A673 (cell line): ENCODE results near the gene FRMPD1. TPM values are rescaled to one million over a fixed set of nuclear protein-coding genes. Genes with fewer than 3 reads are reported as not detected.

Source experiments
- BruUV-seq: library from RNA; stranded (reverse); fragments of 400-500 nt; replicated peaks from 2 replicates; lab custom pipeline; 2021; lab: Mats Ljungman, UMichigan
- CTCF ChIA-PET: fragments of 300-600 bp; sonication (Branson Sonifier 250); formaldehyde crosslinking; loops from one replicate; lab custom pipeline; 2022; ENCODE audit warnings: antibody characterized with exemption; lab: Charles Lee
- POLR2A ChIA-PET: fragments of 300-600 bp; sonication (Branson Sonifier 250); formaldehyde crosslinking; loops from one replicate; lab custom pipeline; 2022; ENCODE audit warnings: antibody characterized with exemption; ENCODE audit not compliant: low non-redundant PET; lab: Charles Lee
- DNase-seq: peaks from one replicate; pipeline ENCODE4 v3.0.0-alpha.2; 2015; ENCODE audit warnings: low spot score
- H3K27ac ChIP-seq: fragments of 200-600 bp; sonication (generic); 2 replicates; pipeline ENCODE4 v1.5.1; 2016; ENCODE audit warnings: mixed run types, low read depth, mild to moderate bottlenecking, mixed read lengths, antibody characterized with exemption, low read length; ENCODE audit not compliant: poor library complexity, severe bottlenecking
- H3K27me3 ChIP-seq: fragments of 200-600 bp; sonication (generic); replicated peaks from 2 replicates; pipeline ENCODE4 v1.6.1; 2017; ENCODE audit warnings: mixed run types, low read depth, mild to moderate bottlenecking, mixed read lengths, antibody characterized with exemption, low read length; ENCODE audit not compliant: insufficient read depth, poor library complexity
- H3K36me3 ChIP-seq: fragments of 200-600 bp; sonication (generic); 2 replicates; pipeline ENCODE4 v1.6.1; 2016; ENCODE audit warnings: mixed run types, mild to moderate bottlenecking, mixed read lengths, antibody characterized with exemption, low read length; ENCODE audit not compliant: insufficient read depth, poor library complexity, severe bottlenecking
- H3K4me1 ChIP-seq: fragments of 200-600 bp; sonication (generic); 2 replicates; pipeline ENCODE4 v1.6.1; 2017; ENCODE audit warnings: mixed run types, mild to moderate bottlenecking, mixed read lengths, antibody characterized with exemption, low read length; ENCODE audit not compliant: insufficient read depth, poor library complexity, severe bottlenecking
- H3K4me3 ChIP-seq: fragments of 200-600 bp; sonication (generic); 2 replicates; pipeline ENCODE4 v1.5.1; 2016; ENCODE audit warnings: low read depth, mixed run types, mild to moderate bottlenecking, mixed read lengths, low read length; ENCODE audit not compliant: poor library complexity, severe bottlenecking
- H3K9me3 ChIP-seq: fragments of 200-600 bp; sonication (generic); 2 replicates; pipeline ENCODE4 v1.6.1; 2016; ENCODE audit warnings: mixed run types, low read depth, mild to moderate bottlenecking, mixed read lengths, antibody characterized with exemption, low read length; ENCODE audit not compliant: poor library complexity, severe bottlenecking
- EZH2 ChIP-seq: fragments of 200-600 bp; sonication (generic); IDR thresholded peaks from 2 replicates; pipeline ENCODE4 v1.6.1; 2017; ENCODE audit warnings: borderline replicate concordance, low read depth, mild to moderate bottlenecking, mixed read lengths, antibody characterized with exemption, low read length; ENCODE audit not compliant: poor library complexity, severe bottlenecking
- intact Hi-C: fragments of 100-400 bp; cut with micrococcal nuclease; formaldehyde crosslinking; loops from one replicate; pipeline ENCODE4 v1.10.0; 2022; ENCODE audit not compliant: unreplicated experiment
- total RNA-seq: library from RNA; stranded (reverse); gene quantifications from 2 replicates; pipeline ENCODE4 v1.2.3, GENCODE V29; 2021
- TF ChIP-seq, protein P1 (sequence below): fragments of 300-800, 200-600 bp; sonication (generic); conservative IDR thresholded peaks from 2 replicates; pipeline ENCODE4 v1.5.1; 2017; ENCODE audit warnings: low read depth, mild to moderate bottlenecking, antibody characterized with exemption, low read length, moderate library complexity, mixed read lengths

FRMPD1 gene
- total RNA-seq, 1 experiment from 2014 or later: not detected

- no peak for TF ChIP-seq EZH2
- TF ChIP-seq, protein P1, sequence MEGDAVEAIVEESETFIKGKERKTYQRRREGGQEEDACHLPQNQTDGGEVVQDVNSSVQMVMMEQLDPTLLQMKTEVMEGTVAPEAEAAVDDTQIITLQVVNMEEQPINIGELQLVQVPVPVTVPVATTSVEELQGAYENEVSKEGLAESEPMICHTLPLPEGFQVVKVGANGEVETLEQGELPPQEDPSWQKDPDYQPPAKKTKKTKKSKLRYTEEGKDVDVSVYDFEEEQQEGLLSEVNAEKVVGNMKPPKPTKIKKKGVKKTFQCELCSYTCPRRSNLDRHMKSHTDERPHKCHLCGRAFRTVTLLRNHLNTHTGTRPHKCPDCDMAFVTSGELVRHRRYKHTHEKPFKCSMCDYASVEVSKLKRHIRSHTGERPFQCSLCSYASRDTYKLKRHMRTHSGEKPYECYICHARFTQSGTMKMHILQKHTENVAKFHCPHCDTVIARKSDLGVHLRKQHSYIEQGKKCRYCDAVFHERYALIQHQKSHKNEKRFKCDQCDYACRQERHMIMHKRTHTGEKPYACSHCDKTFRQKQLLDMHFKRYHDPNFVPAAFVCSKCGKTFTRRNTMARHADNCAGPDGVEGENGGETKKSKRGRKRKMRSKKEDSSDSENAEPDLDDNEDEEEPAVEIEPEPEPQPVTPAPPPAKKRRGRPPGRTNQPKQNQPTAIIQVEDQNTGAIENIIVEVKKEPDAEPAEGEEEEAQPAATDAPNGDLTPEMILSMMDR: no peak
- Histone ChIP-seq H3K36me3 (no peaks in the 10 kb centered on the region), H3K4me3 (no peak overlapping the region), H3K4me1 (no peaks in the 10 kb centered on the region), H3K27ac (no peak overlapping the region), H3K9me3 (no peaks in the 10 kb centered on the region), H3K27me3 (no peaks in the 10 kb centered on the region)
- ChIA-PET POLR2A (no interaction called here), CTCF (no interaction called here)
- no peak for DNase-seq
- intact Hi-C loops: no loop called here
- BruUV-seq: no TSS peak
Observed at GRCh38 chr9:37796232-37796631, 145.5 kb downstream of the FRMPD1 start.

Other genes starting within 250 kb of the FRMPD1 start
- 102 and 118 TPM in 2 replicates for gene GRHPR, start 228.3 kb upstream of the FRMPD1 start, total RNA-seq
- 17.2 and 18.0 TPM in 2 replicates for gene ZBTB5, start 185.5 kb upstream of the FRMPD1 start, total RNA-seq
- gene POLR1E, start 165.0 kb upstream of the FRMPD1 start, total RNA-seq: 55.1 and 68.8 TPM in 2 replicates
- 14.5 and 15.0 TPM in 2 replicates for gene FBXO10, start 74.6 kb upstream of the FRMPD1 start, total RNA-seq
- 213 and 247 TPM in 2 replicates for gene TOMM5, start 58.4 kb upstream of the FRMPD1 start, total RNA-seq
- 7.8 and 8.0 TPM in 2 replicates for gene TRMT10B, start 102.9 kb downstream of the FRMPD1 start, total RNA-seq
- 71.9 and 89.6 TPM in 2 replicates for gene EXOSC3, start 134.1 kb downstream of the FRMPD1 start, total RNA-seq
- 24.0 and 29.9 TPM in 2 replicates for gene DCAF10, start 149.8 kb downstream of the FRMPD1 start, total RNA-seq